Astrocyte of the cerebellum (primary cell): ENCODE results near the gene NUCB1.

Source experiments
- DNase-seq: peaks from one replicate; pipeline ENCODE4 v3.0.0-alpha.2; 2011; ENCODE audit warnings: low read depth
- H3K4me3 ChIP-seq: 2 replicates; pipeline ENCODE4 v1.5.1; 2011; ENCODE audit warnings: mild to moderate bottlenecking, low read depth, low read length, moderate library complexity
- CTCF ChIP-seq: IDR thresholded peaks from 2 replicates; pipeline ENCODE4 v1.5.1; 2012; ENCODE audit warnings: low read length, low read depth, moderate library complexity, mild to moderate bottlenecking; ENCODE audit errors: missing control alignments
- in situ Hi-C: cut with HindIII; loops from 2 replicates; pipeline ENCODE4 v1.10.0; 2017; ENCODE audit warnings: low sequenced_read_pairs

The NUCB1 gene

GRCh38 chr19:48859711-48860572, 40.2 kb upstream of the NUCB1 start:
- in situ Hi-C loops = no loop called here
- no peak for DNase-seq

DNA sequence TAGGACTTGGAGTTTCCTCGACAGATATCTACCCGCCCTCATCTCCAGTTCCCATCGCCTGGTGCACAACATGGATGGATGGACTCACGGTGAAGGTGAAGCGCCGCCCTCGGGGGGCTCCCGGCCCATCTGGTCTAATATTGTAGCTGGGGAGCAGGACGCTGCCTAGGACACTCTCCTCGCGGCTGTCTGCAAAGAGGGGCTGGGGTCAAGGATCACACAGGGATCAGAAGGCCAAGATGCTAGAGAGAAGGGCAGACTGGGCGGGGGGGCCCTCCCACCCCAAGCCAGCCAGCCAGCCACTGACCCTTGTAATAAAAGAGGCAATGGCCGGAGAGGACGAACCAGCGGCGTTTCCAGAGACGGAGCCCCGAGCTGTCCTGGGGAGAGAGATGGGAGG, 38.8 kb upstream of the NUCB1 start:
- no peak for TF ChIP-seq CTCF
- DNase-seq = no peak
- H3K4me3 ChIP-seq = no peak overlapping the region
- in situ Hi-C loops = no loop called here

More at GRCh38 chr19:48859711-48860572, 40.2 kb upstream of the NUCB1 start:
- H3K4me3 ChIP-seq = no peak overlapping the region
- no peak for TF ChIP-seq CTCF

DNA sequence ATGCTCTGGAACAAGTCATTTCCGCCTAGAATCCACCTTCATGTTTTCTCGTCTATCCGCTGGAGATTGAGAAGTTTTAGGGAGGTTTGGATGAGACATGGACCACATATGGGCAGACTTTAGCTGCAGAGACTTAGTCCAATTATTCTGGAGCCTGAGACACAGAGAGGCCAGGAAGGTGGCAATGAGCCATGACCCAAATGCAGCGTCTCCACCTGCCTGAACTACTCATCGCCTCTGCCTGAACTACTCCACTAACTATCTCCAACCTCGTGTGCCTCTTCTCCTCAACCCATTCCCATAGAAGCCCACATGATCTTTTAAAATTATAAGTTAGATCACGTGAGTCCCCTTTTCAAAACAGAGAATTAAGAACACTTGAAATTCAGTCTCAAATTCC, 37.3 kb upstream of the NUCB1 start:
- H3K4me3 ChIP-seq = no peak overlapping the region
- in situ Hi-C loops = no loop called here
- no peak for TF ChIP-seq CTCF
- no peak for DNase-seq

DNA sequence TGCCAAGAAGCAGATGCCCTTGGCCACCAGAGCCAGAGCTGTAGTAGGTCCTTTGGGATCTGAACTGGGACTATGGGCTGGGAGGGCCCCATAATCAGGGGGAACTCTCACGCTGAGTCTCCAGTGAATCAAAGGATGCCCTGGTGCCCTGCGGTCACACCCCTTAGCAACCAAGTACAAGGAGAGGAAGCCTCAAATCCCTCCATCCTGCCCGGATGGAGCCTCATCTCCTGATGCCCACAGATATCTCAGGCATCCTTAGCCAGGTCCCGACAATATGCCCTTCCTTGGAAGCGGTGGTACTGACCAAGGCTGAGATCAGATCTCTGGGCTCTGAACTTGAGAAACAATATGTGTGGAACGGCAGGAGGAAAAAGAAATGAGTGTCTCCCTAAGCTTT, 33.4 kb upstream of the NUCB1 start:
- no peak for TF ChIP-seq CTCF
- H3K4me3 ChIP-seq = no peak overlapping the region

DNA sequence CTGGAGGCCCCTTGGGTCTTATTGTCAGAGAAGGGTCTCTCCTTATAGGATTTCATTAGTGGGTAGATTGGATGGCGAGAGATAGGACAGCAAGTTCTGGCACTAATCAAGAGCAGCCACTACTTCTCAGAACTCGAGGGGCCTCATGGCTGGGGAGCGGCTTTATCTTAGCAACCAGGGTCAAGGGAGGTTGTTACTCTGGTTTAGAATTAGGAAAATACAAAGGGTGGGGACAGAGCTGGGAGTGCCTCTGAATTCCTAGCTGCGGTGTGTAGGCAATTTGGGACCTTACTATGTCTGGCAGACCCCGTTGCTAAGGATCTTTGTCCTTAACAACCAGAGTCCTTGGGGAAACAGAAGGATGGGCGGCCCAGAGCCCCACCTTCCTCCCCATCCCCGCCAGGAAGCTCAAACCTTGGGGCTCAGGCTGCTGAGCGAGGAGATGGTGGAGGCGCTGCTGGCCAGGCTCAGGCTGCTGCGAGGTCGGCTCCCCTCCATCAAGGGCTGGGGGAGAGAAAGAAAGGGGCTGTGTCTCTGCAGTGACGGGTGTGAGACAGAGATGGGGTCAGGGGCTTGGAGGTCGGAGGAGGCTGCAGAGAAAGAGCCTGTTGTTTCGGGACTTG, 32.9 kb upstream of the NUCB1 start:
- in situ Hi-C loops = no loop called here
- no peak for TF ChIP-seq CTCF
- H3K4me3 ChIP-seq = peak overlapping the region; percentile 44
- no peak for DNase-seq

More for the DNA sequence above, 33.4 kb upstream of the NUCB1 start:
- in situ Hi-C loops = no loop called here
- no peak for DNase-seq

- H3K4me3 ChIP-seq = peak overlapping the region; percentile 44
- in situ Hi-C loops = no loop called here
- TF ChIP-seq CTCF = no peak
- DNase-seq = no peak
Observed at GRCh38 chr19:48867746-48868113, 32.4 kb upstream of the NUCB1 start.
